IMR-90 (cell line): ENCODE results near the gene CYSLTR2. TPM values are rescaled to one million over a fixed set of nuclear protein-coding genes. Genes with fewer than 3 reads are reported as not detected.

Experiments used
- ATAC-seq: fragments of 200-7000 bp; cut with Tn5 transposase; 2 replicates; pipeline ENCODE4 v1.9.1; 2020; ENCODE audit warnings: low read depth, mild to moderate bottlenecking, moderate library complexity
- BruUV-seq: library from RNA; stranded (reverse); fragments of 400-500 nt; replicated peaks from 2 replicates; lab custom pipeline; 2021; lab: Mats Ljungman, UMichigan
- CTCF ChIA-PET: fragments of 300-600 bp; formaldehyde crosslinking; extraction: SDS; loops from one replicate; lab custom pipeline; 2021; ENCODE audit warnings: antibody characterized with exemption; lab: Yijun Ruan, JAX
- POLR2A ChIA-PET: fragments of 300-600 bp; sonication (Branson Sonifier 250); formaldehyde crosslinking; loops from one replicate; lab custom pipeline; 2022; ENCODE audit warnings: antibody characterized with exemption; ENCODE audit not compliant: unreplicated experiment; lab: Charles Lee
- DNase-seq: peaks from one replicate; pipeline ENCODE4 v3.0.0; 2013
- H2AFZ ChIP-seq: replicated peaks from 2 replicates; pipeline ENCODE3; 2013; ENCODE audit warnings: low read length, mild to moderate bottlenecking; ENCODE audit not compliant: poor library complexity
- H2AK5ac ChIP-seq: 2 replicates; pipeline ENCODE4 v1.6.1; 2013; ENCODE audit warnings: low read depth, low read length, inconsistent platforms
- H2AK9ac ChIP-seq: replicated peaks from 2 replicates; pipeline ENCODE3; 2013; ENCODE audit warnings: mild to moderate bottlenecking, low read depth, low read length, moderate library complexity; ENCODE audit not compliant: poor library complexity
- H2BK120ac ChIP-seq: 2 replicates; pipeline ENCODE4 v1.6.1; 2013; ENCODE audit warnings: low read depth, low read length, inconsistent platforms
- H2BK15ac ChIP-seq: 3 replicates; pipeline ENCODE4 v1.6.1; 2013; ENCODE audit warnings: low read depth, low read length, inconsistent platforms
- H2BK20ac ChIP-seq: 2 replicates; pipeline ENCODE4 v1.6.1; 2013; ENCODE audit warnings: low read depth, mild to moderate bottlenecking, inconsistent platforms, low read length, moderate library complexity
- H2BK5ac ChIP-seq: 2 replicates; pipeline ENCODE4 v1.6.1; 2013; ENCODE audit warnings: mild to moderate bottlenecking, low read depth, low read length, inconsistent platforms; ENCODE audit not compliant: poor library complexity, severe bottlenecking
- H3K14ac ChIP-seq: replicated peaks from 2 replicates; pipeline ENCODE4 v1.6.1; 2013; ENCODE audit warnings: low read depth, low read length, inconsistent platforms
- H3K18ac ChIP-seq: 2 replicates; pipeline ENCODE4 v1.6.1; 2013; ENCODE audit warnings: low read depth, low read length, control low read depth
- H3K23ac ChIP-seq: 2 replicates; pipeline ENCODE4 v1.6.1; 2013; ENCODE audit warnings: low read depth, low read length, inconsistent platforms
- H3K27ac ChIP-seq: 2 replicates; pipeline ENCODE4 v1.5.1; 2013; ENCODE audit warnings: mild to moderate bottlenecking, control low read depth, low read length; ENCODE audit not compliant: insufficient read depth
- H3K27me3 ChIP-seq: 2 replicates; pipeline ENCODE4 v1.6.1; 2013; ENCODE audit warnings: low read length; ENCODE audit not compliant: control insufficient read depth, insufficient read depth
- H3K36me3 ChIP-seq: 2 replicates; pipeline ENCODE4 v1.6.1; 2013; ENCODE audit warnings: low read length, mixed read lengths; ENCODE audit not compliant: control insufficient read depth, insufficient read depth
- H3K4ac ChIP-seq: 2 replicates; pipeline ENCODE4 v1.6.1; 2013; ENCODE audit warnings: low read depth, low read length, inconsistent platforms
- H3K4me1 ChIP-seq: 2 replicates; pipeline ENCODE4 v1.6.1; 2013; ENCODE audit warnings: low read length, mixed read lengths; ENCODE audit not compliant: control insufficient read depth, insufficient read depth
- H3K4me2 ChIP-seq: 2 replicates; pipeline ENCODE4 v1.6.1; 2013; ENCODE audit warnings: low read depth, mild to moderate bottlenecking, control low read depth, low read length, moderate library complexity
- H3K4me3 ChIP-seq: 2 replicates; pipeline ENCODE4 v1.5.1; 2013; ENCODE audit warnings: low read depth, mild to moderate bottlenecking, control low read depth, low read length, moderate library complexity; ENCODE audit not compliant: insufficient read depth
- H3K56ac ChIP-seq: 2 replicates; pipeline ENCODE4 v1.6.1; 2013; ENCODE audit warnings: low read length, inconsistent platforms; ENCODE audit not compliant: insufficient read depth; ENCODE audit errors: extremely low read depth
- H3K79me1 ChIP-seq, 2 experiments: 2 replicates each; pipeline ENCODE4 v1.6.1; 2013; ENCODE audit warnings: low read length in 2 of 2, inconsistent platforms in 1 of 2, low read depth in 1 of 2
- H3K9ac ChIP-seq: 2 replicates; pipeline ENCODE4 v1.6.1; 2013; ENCODE audit warnings: low read depth, low read length, control low read depth
- H3K9me1 ChIP-seq: 2 replicates; pipeline ENCODE4 v1.6.1; 2013; ENCODE audit warnings: low read length, inconsistent platforms; ENCODE audit not compliant: insufficient read depth
- H3K9me3 ChIP-seq: 2 replicates; pipeline ENCODE4 v1.6.1; 2013; ENCODE audit warnings: low read length; ENCODE audit not compliant: control insufficient read depth, insufficient read depth
- H4K20me1 ChIP-seq: 2 replicates; pipeline ENCODE4 v1.6.1; 2013; ENCODE audit warnings: low read length, inconsistent platforms; ENCODE audit not compliant: insufficient read depth
- H4K5ac ChIP-seq: 2 replicates; pipeline ENCODE4 v1.6.1; 2013; ENCODE audit warnings: mild to moderate bottlenecking, low read depth, low read length, control low read depth
- H4K8ac ChIP-seq, 2 experiments: 2 replicates each; pipeline ENCODE4 v1.6.1; 2013; ENCODE audit warnings: low read depth in 2 of 2, low read length in 2 of 2, control low read depth in 1 of 2, inconsistent platforms in 1 of 2
- H4K91ac ChIP-seq: 2 replicates; pipeline ENCODE4 v1.6.1; 2013; ENCODE audit warnings: low read depth, low read length, inconsistent platforms; ENCODE audit not compliant: insufficient read depth
- BHLHE40 ChIP-seq: fragments of 150-350 bp; IDR thresholded peaks from 2 replicates; pipeline ENCODE4 v1.6.1; 2016; ENCODE audit warnings: mild to moderate bottlenecking, low read depth, low read length
- CEBPB ChIP-seq: IDR thresholded peaks from 2 replicates; pipeline ENCODE4 v1.6.1; 2012; ENCODE audit warnings: low read depth, low read length, improper control_type of control experiment
- CHD1 ChIP-seq: IDR thresholded peaks from 2 replicates; pipeline ENCODE4 v1.6.1; 2012; ENCODE audit warnings: low read depth, low read length, improper control_type of control experiment
- FOS ChIP-seq: fragments of 150-350 bp; IDR thresholded peaks from 2 replicates; pipeline ENCODE4 v1.6.1; 2016; ENCODE audit warnings: low read depth, low read length
- MAFK ChIP-seq: IDR thresholded peaks from 2 replicates; pipeline ENCODE4 v1.6.1; 2012; ENCODE audit warnings: low read depth, low read length, improper control_type of control experiment
- MAZ ChIP-seq: IDR thresholded peaks from 2 replicates; pipeline ENCODE4 v1.6.1; 2012; ENCODE audit warnings: low read depth, mild to moderate bottlenecking, low read length, improper control_type of control experiment, moderate library complexity, borderline replicate concordance
- NFE2L2 ChIP-seq: fragments of 150-350 bp; IDR thresholded peaks from 2 replicates; pipeline ENCODE4 v1.6.1; 2016; ENCODE audit warnings: low read depth, mild to moderate bottlenecking, low read length
- POLR2A ChIP-seq: IDR thresholded peaks from 2 replicates; pipeline ENCODE4 v1.6.1; 2012; ENCODE audit warnings: mild to moderate bottlenecking, low read depth, low read length
- RAD21 ChIP-seq: IDR thresholded peaks from 2 replicates; pipeline ENCODE4 v1.6.1; 2012; ENCODE audit warnings: low read length, improper control_type of control experiment
- RCOR1 ChIP-seq: IDR thresholded peaks from 2 replicates; pipeline ENCODE4 v1.6.1; 2012; ENCODE audit warnings: mild to moderate bottlenecking, low read length, improper control_type of control experiment; ENCODE audit not compliant: insufficient replicate concordance
- SMC3 ChIP-seq: fragments of 150-350 bp; IDR thresholded peaks from 2 replicates; pipeline ENCODE4 v1.6.1; 2016; ENCODE audit warnings: low read depth, mild to moderate bottlenecking, antibody characterized with exemption, low read length, moderate library complexity
- USF2 ChIP-seq: fragments of 150-350 bp; IDR thresholded peaks from 2 replicates; pipeline ENCODE4 v1.6.1; 2017; ENCODE audit warnings: mild to moderate bottlenecking, antibody characterized with exemption, low read length, low read depth
- WGBS, 2 experiments: methylation state at CpG; one replicate each; pipeline versions ENCODE4 v1.1.5 to v1.1.7; 2013; ENCODE audit warnings: missing lambda C conversion rate in 2 of 2; ENCODE audit not compliant: insufficient read length in 1 of 2; ENCODE audit errors: extremely low coverage in 2 of 2; 5-methylcytosine and 5-hydroxymethylcytosine counted together
- dilution Hi-C: fragments of 300-500 bp; cut with HindIII; formaldehyde crosslinking; loops from one replicate; pipeline ENCODE4 v1.14.3; 2018; ENCODE audit warnings: low sequenced_read_pairs; ENCODE audit not compliant: unreplicated experiment
- in situ Hi-C: fragments of 300-500 bp; cut with MboI; formaldehyde crosslinking; loops from 3 replicates; pipeline ENCODE4 v1.14.3; 2019; ENCODE audit warnings: low sequenced_read_pairs, inconsistent platforms, mixed read lengths
- intact Hi-C: fragments of 100-400 bp; cut with micrococcal nuclease; formaldehyde crosslinking; loops from 2 replicates; pipeline ENCODE4 v1.10.0; 2022
- polyA plus RNA-seq, 3 experiments: library from polyadenylated mRNA; depleted of rRNA; stranded (reverse); fragments of >200 nt; gene quantifications; 2 replicates each; pipeline ENCODE4 v1.2.3, GENCODE V29; 2012; ENCODE audit warnings: low replicate concordance in 1 of 3
- total RNA-seq: library from RNA; depleted of rRNA; stranded (reverse); fragments of >200 nt; gene quantifications from 2 replicates; pipeline ENCODE4 v1.2.3, GENCODE V29; 2012
- TF ChIP-seq, protein P1 (sequence below): conservative IDR thresholded peaks from 2 replicates; pipeline ENCODE4 v1.5.1; 2012; ENCODE audit warnings: mild to moderate bottlenecking, low read depth, low read length, improper control_type of control experiment

The CYSLTR2 gene
- total and polyA plus RNA-seq, 2 of the 4 experiments (the other 2 are of a cell fraction), result not detected

GRCh38 chr13:48626077-48626449 is 27.7 kb upstream of the CYSLTR2 start:
- intact Hi-C loops, result no loop called here
- Histone ChIP-seq H2BK20ac (no peak overlapping the region), H4K20me1 (no peaks in the 10 kb centered on the region), H2AK5ac (no peak overlapping the region), H4K5ac (no peak overlapping the region), H2AK9ac (no peak overlapping the region), H2BK5ac (no peak overlapping the region), H3K27me3 (no peaks in the 10 kb centered on the region; the same call in 1 of the 2 replicates), H3K4me3 (no peak overlapping the region), H2BK120ac (no peak overlapping the region), H2AFZ (no peak overlapping the region), H3K79me1 (no peaks in the 10 kb centered on the region), H3K18ac (no peak overlapping the region), H3K23ac (no peak overlapping the region), H4K91ac (no peak overlapping the region), H2BK15ac (no peak overlapping the region), H3K27ac (no peak overlapping the region), H3K9me1 (no peaks in the 10 kb centered on the region; the same call in 1 of the 2 replicates), H3K14ac (no peak overlapping the region), H3K4me2 (peak overlapping the region; percentile 26; the same call in 1 of the 2 replicates), H3K9me3 (peaks cover 2% of the 10 kb centered on the region; the same call in 1 of the 2 replicates), H4K8ac (no peak overlapping the region), H3K36me3 (no peaks in the 10 kb centered on the region), H3K4ac (no peak overlapping the region), H3K56ac (no peak overlapping the region), H3K4me1 (no peaks in the 10 kb centered on the region; the same call in 1 of the 2 replicates), H3K9ac (no peak overlapping the region)
- no peak for ATAC-seq
- POLR2A ChIA-PET, result no interaction called here
- in situ Hi-C loops, result no loop called here
- DNase-seq, result peak; percentile 53
- no CpG with 5 or more reads among the region's 1 CpG for WGBS, 2 experiments
- TF ChIP-seq MAZ (no peak), FOS (no peak), RAD21 (no peak), BHLHE40 (no peak), CEBPB (no peak), NFE2L2 (no peak), USF2 (no peak), MAFK (no peak), CHD1 (no peak), SMC3 (no peak), RCOR1 (no peak), POLR2A (no peak)
- TF ChIP-seq, protein P1, sequence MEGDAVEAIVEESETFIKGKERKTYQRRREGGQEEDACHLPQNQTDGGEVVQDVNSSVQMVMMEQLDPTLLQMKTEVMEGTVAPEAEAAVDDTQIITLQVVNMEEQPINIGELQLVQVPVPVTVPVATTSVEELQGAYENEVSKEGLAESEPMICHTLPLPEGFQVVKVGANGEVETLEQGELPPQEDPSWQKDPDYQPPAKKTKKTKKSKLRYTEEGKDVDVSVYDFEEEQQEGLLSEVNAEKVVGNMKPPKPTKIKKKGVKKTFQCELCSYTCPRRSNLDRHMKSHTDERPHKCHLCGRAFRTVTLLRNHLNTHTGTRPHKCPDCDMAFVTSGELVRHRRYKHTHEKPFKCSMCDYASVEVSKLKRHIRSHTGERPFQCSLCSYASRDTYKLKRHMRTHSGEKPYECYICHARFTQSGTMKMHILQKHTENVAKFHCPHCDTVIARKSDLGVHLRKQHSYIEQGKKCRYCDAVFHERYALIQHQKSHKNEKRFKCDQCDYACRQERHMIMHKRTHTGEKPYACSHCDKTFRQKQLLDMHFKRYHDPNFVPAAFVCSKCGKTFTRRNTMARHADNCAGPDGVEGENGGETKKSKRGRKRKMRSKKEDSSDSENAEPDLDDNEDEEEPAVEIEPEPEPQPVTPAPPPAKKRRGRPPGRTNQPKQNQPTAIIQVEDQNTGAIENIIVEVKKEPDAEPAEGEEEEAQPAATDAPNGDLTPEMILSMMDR, result no peak
- CTCF ChIA-PET, result no interaction called here
- dilution Hi-C loops, result no loop called here
- BruUV-seq, result no TSS peak
